DOHH2 (cell line): ENCODE measurements around the gene PHF21B.

Source experiments
- H3F3A ChIP-seq: fragments of 200-600 bp; sonication (generic), shearing (Covaris generic); 2 replicates; pipeline ENCODE4 v1.6.0; 2016; ENCODE audit warnings: antibody characterized with exemption, mild to moderate bottlenecking; ENCODE audit not compliant: control insufficient read depth, insufficient read depth
- H3K27ac ChIP-seq: fragments of 200-600 bp; sonication (generic); 2 replicates; pipeline ENCODE4 v1.5.1; 2014; ENCODE audit warnings: low read depth, mild to moderate bottlenecking, low read length, moderate library complexity
- H3K27me3 ChIP-seq: fragments of 200-600 bp; sonication (generic); 2 replicates; pipeline ENCODE4 v1.6.1; 2014; ENCODE audit warnings: mild to moderate bottlenecking, low read length, mixed read lengths; ENCODE audit not compliant: control insufficient read depth
- H3K36me3 ChIP-seq: fragments of 200-600 bp; sonication (generic); 2 replicates; pipeline ENCODE4 v1.6.1; 2014; ENCODE audit warnings: mild to moderate bottlenecking, low read length, moderate library complexity, mixed read lengths; ENCODE audit not compliant: control insufficient read depth
- H3K4me1 ChIP-seq: fragments of 200-600 bp; sonication (generic); 2 replicates; pipeline ENCODE4 v1.6.1; 2014; ENCODE audit warnings: mild to moderate bottlenecking, low read length, mixed read lengths; ENCODE audit not compliant: control insufficient read depth
- H3K4me2 ChIP-seq: fragments of 200-600 bp; sonication (generic); 2 replicates; pipeline ENCODE4 v1.6.0; 2014; ENCODE audit warnings: mild to moderate bottlenecking, low read length, moderate library complexity
- H3K4me3 ChIP-seq: fragments of 200-600 bp; sonication (generic); 2 replicates; pipeline ENCODE4 v1.5.1; 2014; ENCODE audit warnings: mild to moderate bottlenecking, low read length, mixed read lengths
- H3K79me2 ChIP-seq: fragments of 200-600 bp; sonication (generic); 2 replicates; pipeline ENCODE4 v1.6.1; 2014; ENCODE audit warnings: mild to moderate bottlenecking, low read length, mixed read lengths; ENCODE audit not compliant: control insufficient read depth
- H3K9me2 ChIP-seq: fragments of 200-600 bp; sonication (generic); replicated peaks from 2 replicates; pipeline ENCODE4 v1.6.1; 2014; ENCODE audit warnings: mild to moderate bottlenecking, low read length, mixed read lengths; ENCODE audit not compliant: control insufficient read depth
- H3K9me3 ChIP-seq: fragments of 200-600 bp; sonication (generic); 2 replicates; pipeline ENCODE4 v1.6.1; 2014; ENCODE audit warnings: antibody characterized with exemption, low read length, mixed read lengths; ENCODE audit not compliant: control insufficient read depth, insufficient read depth
- H4K20me1 ChIP-seq: fragments of 200-600 bp; sonication (generic); 2 replicates; pipeline ENCODE4 v1.6.0; 2014; ENCODE audit warnings: low read depth, mild to moderate bottlenecking, antibody characterized with exemption, low read length, moderate library complexity; ENCODE audit not compliant: control insufficient read depth, insufficient read depth
- EZH2phosphoT487 ChIP-seq: fragments of 200-600 bp; sonication (generic); IDR thresholded peaks from 2 replicates; pipeline ENCODE4 v1.6.1; 2017; ENCODE audit warnings: borderline replicate concordance, mild to moderate bottlenecking, antibody characterized with exemption, low read length, moderate library complexity, mixed read lengths
- TF ChIP-seq, protein P1 (sequence below): fragments of 200-600 bp; sonication (generic); IDR thresholded peaks from one replicate; pipeline ENCODE4 v1.5.1; 2014; ENCODE audit warnings: antibody characterized with exemption, mild to moderate bottlenecking, low read depth, low read length; ENCODE audit not compliant: poor library complexity, severe bottlenecking

Gene PHF21B

GRCh38 chr22:44972363-44973083 is 37.3 kb downstream of the PHF21B start:
- TF ChIP-seq, protein P1, sequence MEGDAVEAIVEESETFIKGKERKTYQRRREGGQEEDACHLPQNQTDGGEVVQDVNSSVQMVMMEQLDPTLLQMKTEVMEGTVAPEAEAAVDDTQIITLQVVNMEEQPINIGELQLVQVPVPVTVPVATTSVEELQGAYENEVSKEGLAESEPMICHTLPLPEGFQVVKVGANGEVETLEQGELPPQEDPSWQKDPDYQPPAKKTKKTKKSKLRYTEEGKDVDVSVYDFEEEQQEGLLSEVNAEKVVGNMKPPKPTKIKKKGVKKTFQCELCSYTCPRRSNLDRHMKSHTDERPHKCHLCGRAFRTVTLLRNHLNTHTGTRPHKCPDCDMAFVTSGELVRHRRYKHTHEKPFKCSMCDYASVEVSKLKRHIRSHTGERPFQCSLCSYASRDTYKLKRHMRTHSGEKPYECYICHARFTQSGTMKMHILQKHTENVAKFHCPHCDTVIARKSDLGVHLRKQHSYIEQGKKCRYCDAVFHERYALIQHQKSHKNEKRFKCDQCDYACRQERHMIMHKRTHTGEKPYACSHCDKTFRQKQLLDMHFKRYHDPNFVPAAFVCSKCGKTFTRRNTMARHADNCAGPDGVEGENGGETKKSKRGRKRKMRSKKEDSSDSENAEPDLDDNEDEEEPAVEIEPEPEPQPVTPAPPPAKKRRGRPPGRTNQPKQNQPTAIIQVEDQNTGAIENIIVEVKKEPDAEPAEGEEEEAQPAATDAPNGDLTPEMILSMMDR, result no peak
- no peak for TF ChIP-seq EZH2phosphoT487
- no peak overlapping the region for H3K4me3 ChIP-seq
- H3K79me2 ChIP-seq, result no peaks in the 10 kb centered on the region
- no peaks in the 10 kb centered on the region for H3K9me2 ChIP-seq
- no peaks in the 10 kb centered on the region for H3K36me3 ChIP-seq
- H3K4me1 ChIP-seq, result no peaks in the 10 kb centered on the region
- no peaks in the 10 kb centered on the region for H3F3A ChIP-seq
- peaks cover 10% of the 10 kb centered on the region for H4K20me1 ChIP-seq
- no peaks in the 10 kb centered on the region for H3K27me3 ChIP-seq
- H3K4me2 ChIP-seq, result no peak overlapping the region
- H3K9me3 ChIP-seq, result no peaks in the 10 kb centered on the region
- H3K27ac ChIP-seq, result no peak overlapping the region

GRCh38 chr22:44971651-44972362 is 38.0 kb downstream of the PHF21B start:
- Histone ChIP-seq H3K79me2 (no peaks in the 10 kb centered on the region), H4K20me1 (peaks cover 10% of the 10 kb centered on the region), H3K4me3 (no peak overlapping the region), H3K27me3 (no peaks in the 10 kb centered on the region), H3K4me1 (no peaks in the 10 kb centered on the region), H3F3A (no peaks in the 10 kb centered on the region), H3K9me3 (no peaks in the 10 kb centered on the region), H3K9me2 (no peaks in the 10 kb centered on the region), H3K4me2 (no peak overlapping the region), H3K27ac (no peak overlapping the region), H3K36me3 (no peaks in the 10 kb centered on the region)
- TF ChIP-seq, protein P1, result no peak
- no peak for TF ChIP-seq EZH2phosphoT487

GRCh38 chr22:44970291-44970690 is 39.5 kb downstream of the PHF21B start:
- peaks cover 6% of the 10 kb centered on the region; the same call in 1 of the 2 replicates for H4K20me1 ChIP-seq
- H3K4me1 ChIP-seq, result no peaks in the 10 kb centered on the region
- TF ChIP-seq, protein P1, result no peak
- no peak for TF ChIP-seq EZH2phosphoT487
- H3K9me2 ChIP-seq, result no peaks in the 10 kb centered on the region
- no peaks in the 10 kb centered on the region for H3K9me3 ChIP-seq
- no peaks in the 10 kb centered on the region for H3K79me2 ChIP-seq
- no peak overlapping the region for H3K4me3 ChIP-seq
- H3K27me3 ChIP-seq, result no peaks in the 10 kb centered on the region
- H3F3A ChIP-seq, result no peaks in the 10 kb centered on the region
- no peak overlapping the region for H3K4me2 ChIP-seq
- no peaks in the 10 kb centered on the region for H3K36me3 ChIP-seq
- H3K27ac ChIP-seq, result no peak overlapping the region
